ENCODE measurements around the gene CBR4.

DNA sequence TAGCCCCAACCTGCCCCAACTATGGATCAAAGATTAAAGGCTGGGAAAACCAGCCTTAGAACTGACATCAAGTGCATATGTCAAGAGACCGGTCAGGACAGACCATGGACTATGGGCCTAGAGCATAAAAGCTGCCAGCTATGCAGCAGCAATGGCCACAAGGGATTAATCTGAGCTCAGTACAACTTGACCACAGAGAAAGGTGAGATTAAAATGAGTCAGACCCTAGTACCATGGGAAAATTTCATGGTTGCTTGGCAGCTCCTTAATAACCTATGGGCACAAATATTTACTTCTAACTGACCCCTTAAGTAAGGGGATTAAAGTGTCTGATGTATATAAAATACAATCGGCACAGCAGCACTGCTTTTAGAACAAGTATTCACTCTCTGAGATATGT is 54.4 kb downstream of the CBR4 start:
- no peak for TF ChIP-seq POLR2AphosphoS5 (IDR thresholded peaks at IDR 0.05; ENCODE audit: low read depth, low read length)
- no peak for TF ChIP-seq TAF1 (IDR thresholded peaks at IDR 0.05; ENCODE audit: borderline replicate concordance, insufficient read depth, low read length)
- no peak for TF ChIP-seq SIN3A (IDR thresholded peaks at IDR 0.05; ENCODE audit: borderline replicate concordance, insufficient read depth, low read length)
